OCI-LY7 (cell line): Measurements from ENCODE around the gene CHCHD10.

ENCODE experiments used
- EZH2phosphoT487 ChIP-seq: fragments of 200-600 bp; sonication (generic); IDR thresholded peaks from 2 replicates; pipeline ENCODE4 v1.6.1; 2018; ENCODE audit warnings: low read depth, borderline replicate concordance, mild to moderate bottlenecking, mixed run types, antibody characterized with exemption, low read length, moderate library complexity, mixed read lengths
- TF ChIP-seq, protein P1 (sequence below): fragments of 200-600 bp; sonication (generic); conservative IDR thresholded peaks from 2 replicates; pipeline ENCODE4 v1.5.1; 2014; ENCODE audit warnings: mild to moderate bottlenecking, antibody characterized with exemption, low read length, moderate library complexity, mixed read lengths

DNA sequence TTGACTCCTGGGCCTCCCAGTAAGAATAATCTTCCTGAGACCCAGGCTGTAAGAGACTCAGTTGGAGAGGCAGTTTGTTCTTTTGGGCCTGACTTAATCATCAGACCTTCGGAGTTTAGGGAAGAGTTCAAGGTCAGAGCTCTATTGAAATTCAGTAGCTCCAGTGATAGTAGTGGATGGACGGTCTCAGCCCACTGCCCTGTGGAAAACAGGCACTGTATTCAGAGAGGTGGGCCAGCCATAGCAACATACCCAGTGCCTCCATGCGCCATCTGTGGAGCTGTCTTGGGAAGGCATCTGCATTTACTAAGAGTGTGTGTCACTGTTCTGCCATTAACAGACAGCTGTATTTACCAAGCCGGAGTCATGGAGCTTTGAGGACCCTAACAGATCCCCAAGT is 21.9 kb upstream of the CHCHD10 start:
- TF ChIP-seq, protein P1, sequence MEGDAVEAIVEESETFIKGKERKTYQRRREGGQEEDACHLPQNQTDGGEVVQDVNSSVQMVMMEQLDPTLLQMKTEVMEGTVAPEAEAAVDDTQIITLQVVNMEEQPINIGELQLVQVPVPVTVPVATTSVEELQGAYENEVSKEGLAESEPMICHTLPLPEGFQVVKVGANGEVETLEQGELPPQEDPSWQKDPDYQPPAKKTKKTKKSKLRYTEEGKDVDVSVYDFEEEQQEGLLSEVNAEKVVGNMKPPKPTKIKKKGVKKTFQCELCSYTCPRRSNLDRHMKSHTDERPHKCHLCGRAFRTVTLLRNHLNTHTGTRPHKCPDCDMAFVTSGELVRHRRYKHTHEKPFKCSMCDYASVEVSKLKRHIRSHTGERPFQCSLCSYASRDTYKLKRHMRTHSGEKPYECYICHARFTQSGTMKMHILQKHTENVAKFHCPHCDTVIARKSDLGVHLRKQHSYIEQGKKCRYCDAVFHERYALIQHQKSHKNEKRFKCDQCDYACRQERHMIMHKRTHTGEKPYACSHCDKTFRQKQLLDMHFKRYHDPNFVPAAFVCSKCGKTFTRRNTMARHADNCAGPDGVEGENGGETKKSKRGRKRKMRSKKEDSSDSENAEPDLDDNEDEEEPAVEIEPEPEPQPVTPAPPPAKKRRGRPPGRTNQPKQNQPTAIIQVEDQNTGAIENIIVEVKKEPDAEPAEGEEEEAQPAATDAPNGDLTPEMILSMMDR = peak; percentile 52
- no peak for TF ChIP-seq EZH2phosphoT487
